Hepatocyte (in vitro differentiated cells): Measurements from ENCODE around the gene ZDHHC14. TPM values are rescaled to one million over a fixed set of nuclear protein-coding genes. Genes with fewer than 3 reads are reported as not detected.

Source experiments
- DNase-seq: peaks from one replicate; pipeline ENCODE4 v3.0.0-alpha.2; 2016; ENCODE audit warnings: low spot score
- H2AFZ ChIP-seq: fragments of 200-600 bp; sonication (generic); 2 replicates; pipeline ENCODE4 v1.6.0; 2016; ENCODE audit warnings: antibody characterized with exemption, mild to moderate bottlenecking
- H3K27ac ChIP-seq: fragments of 200-600 bp; sonication (generic); 2 replicates; pipeline ENCODE4 v1.5.1; 2016; ENCODE audit warnings: mild to moderate bottlenecking
- H3K27me3 ChIP-seq: fragments of 200-600 bp; sonication (generic); 2 replicates; pipeline ENCODE4 v1.6.1; 2016
- H3K36me3 ChIP-seq: fragments of 200-600 bp; sonication (generic); replicated peaks from 2 replicates; pipeline ENCODE4 v1.5.1; 2016; ENCODE audit warnings: low read depth; ENCODE audit not compliant: insufficient read depth
- H3K4me1 ChIP-seq: fragments of 200-600 bp; sonication (generic); 2 replicates; pipeline ENCODE4 v1.5.1; 2016; ENCODE audit warnings: mild to moderate bottlenecking, moderate library complexity; ENCODE audit not compliant: insufficient read depth
- H3K4me2 ChIP-seq: fragments of 200-600 bp; sonication (generic); 2 replicates; pipeline ENCODE4 v1.6.0; 2016
- H3K4me3 ChIP-seq: fragments of 200-600 bp; sonication (generic); 2 replicates; pipeline ENCODE4 v1.5.1; 2016; ENCODE audit warnings: mild to moderate bottlenecking
- H3K79me2 ChIP-seq: fragments of 200-600 bp; sonication (generic); 2 replicates; pipeline ENCODE4 v1.6.0; 2017; ENCODE audit warnings: mild to moderate bottlenecking
- H3K9me2 ChIP-seq: fragments of 200-600 bp; sonication (generic); replicated peaks from 2 replicates; pipeline ENCODE4 v1.6.0; 2017; ENCODE audit warnings: mild to moderate bottlenecking; ENCODE audit not compliant: insufficient read depth
- H3K9me3 ChIP-seq: fragments of 200-600 bp; sonication (generic); 2 replicates; pipeline ENCODE4 v1.5.1; 2016; ENCODE audit warnings: low read depth, mild to moderate bottlenecking
- H4K20me1 ChIP-seq: fragments of 200-600 bp; sonication (generic); 2 replicates; pipeline ENCODE4 v1.6.0; 2016; ENCODE audit warnings: mild to moderate bottlenecking; ENCODE audit not compliant: insufficient read depth, poor library complexity, severe bottlenecking
- CTCF ChIP-seq: fragments of 200-600 bp; sonication (generic); IDR thresholded peaks from 2 replicates; pipeline ENCODE4 v1.5.1; 2016; ENCODE audit warnings: antibody characterized with exemption, mild to moderate bottlenecking; ENCODE audit not compliant: poor library complexity
- EZH2 ChIP-seq: fragments of 200-600 bp; sonication (generic); IDR thresholded peaks from 2 replicates; pipeline ENCODE4 v1.6.1; 2016; ENCODE audit warnings: antibody characterized with exemption, mild to moderate bottlenecking, borderline replicate concordance
- EZH2phosphoT487 ChIP-seq: fragments of 200-600 bp; sonication (generic); IDR thresholded peaks from one replicate; pipeline ENCODE4 v1.6.1; 2018; ENCODE audit warnings: antibody characterized with exemption, mild to moderate bottlenecking, low read depth, moderate library complexity; ENCODE audit not compliant: unreplicated experiment, severe bottlenecking
- WGBS: methylation state at CpG from one replicate; pipeline ENCODE4 v1.1.6; 2016; ENCODE audit warnings: low lambda C conversion rate; ENCODE audit errors: missing lambda C conversion rate; 5-methylcytosine and 5-hydroxymethylcytosine counted together
- polyA plus RNA-seq: library from polyadenylated mRNA; unstranded; fragments of >200 nt; fragmentation: Nextera tagmentation; extraction: Ambion mirVana; gene quantifications from 2 replicates; pipeline ENCODE4 v1.2.1, GENCODE V29; 2016
- total RNA-seq: library from RNA; depleted of rRNA; stranded (reverse); fragments of >200 nt; gene quantifications from 2 replicates; pipeline ENCODE4 v1.2.3, GENCODE V29; 2014

The ZDHHC14 gene
- total and polyA plus RNA-seq, 2 experiments from 2014 or later, result 11.8 to 25.2 TPM

- H3K4me1 ChIP-seq, result peaks cover 8% of the 10 kb centered on the region
- no peaks in the 10 kb centered on the region for H4K20me1 ChIP-seq
- H3K27ac ChIP-seq, result no peak overlapping the region
- TF ChIP-seq CTCF, result no peak
- TF ChIP-seq EZH2phosphoT487, result no peak
- TF ChIP-seq EZH2, result no peak
- no peaks in the 10 kb centered on the region for H3K9me2 ChIP-seq
- no peak for DNase-seq
- no peak overlapping the region for H2AFZ ChIP-seq
- WGBS, result 94% methylated on average over 6 of the region's 6 CpGs
- no peak overlapping the region for H3K4me3 ChIP-seq
- no peaks in the 10 kb centered on the region for H3K9me3 ChIP-seq
- no peaks in the 10 kb centered on the region for H3K36me3 ChIP-seq
- H3K4me2 ChIP-seq, result no peak overlapping the region
- H3K79me2 ChIP-seq, result no peaks in the 10 kb centered on the region
- H3K27me3 ChIP-seq, result no peaks in the 10 kb centered on the region
Observed at GRCh38 chr6:157707576-157707975, 326.6 kb downstream of the ZDHHC14 start.

- Histone ChIP-seq H3K27ac (peak overlapping the region; percentile 91), H3K4me1 (peaks cover 8% of the 10 kb centered on the region), H3K4me3 (no peak overlapping the region), H3K4me2 (no peak overlapping the region), H3K27me3 (no peaks in the 10 kb centered on the region), H3K9me2 (no peaks in the 10 kb centered on the region), H3K36me3 (no peaks in the 10 kb centered on the region), H3K9me3 (no peaks in the 10 kb centered on the region), H2AFZ (no peak overlapping the region), H3K79me2 (no peaks in the 10 kb centered on the region), H4K20me1 (no peaks in the 10 kb centered on the region)
- DNase-seq, result no peak
- WGBS, result 48% methylated on average over 3 of the region's 3 CpGs
- no peak for TF ChIP-seq CTCF
- TF ChIP-seq EZH2, result no peak
- TF ChIP-seq EZH2phosphoT487, result no peak
Observed at GRCh38 chr6:157708239-157708638, 327.2 kb downstream of the ZDHHC14 start.

- H2AFZ ChIP-seq, result no peak overlapping the region
- no peaks in the 10 kb centered on the region for H3K27me3 ChIP-seq
- TF ChIP-seq EZH2phosphoT487 (no peak), EZH2 (no peak), CTCF (no peak)
- H3K36me3 ChIP-seq, result no peaks in the 10 kb centered on the region
- DNase-seq, result no peak
- no peaks in the 10 kb centered on the region for H3K9me3 ChIP-seq
- no peaks in the 10 kb centered on the region for H3K79me2 ChIP-seq
- H3K4me1 ChIP-seq, result peaks cover 8% of the 10 kb centered on the region
- no peak overlapping the region for H3K4me3 ChIP-seq
- no peak overlapping the region for H3K4me2 ChIP-seq
- no peaks in the 10 kb centered on the region for H3K9me2 ChIP-seq
- peak overlapping the region; percentile 91 for H3K27ac ChIP-seq
- H4K20me1 ChIP-seq, result no peaks in the 10 kb centered on the region
- 77% methylated on average over 7 of the region's 7 CpGs for WGBS
Observed at GRCh38 chr6:157708933-157709332, 327.9 kb downstream of the ZDHHC14 start.

GRCh38 chr6:157709555-157709954 lies 328.6 kb downstream of the ZDHHC14 start:
- Histone ChIP-seq H3K9me2 (no peaks in the 10 kb centered on the region), H3K79me2 (no peaks in the 10 kb centered on the region), H4K20me1 (no peaks in the 10 kb centered on the region), H3K27me3 (no peaks in the 10 kb centered on the region), H3K36me3 (no peaks in the 10 kb centered on the region), H3K4me3 (no peak overlapping the region), H2AFZ (no peak overlapping the region), H3K4me2 (no peak overlapping the region), H3K9me3 (no peaks in the 10 kb centered on the region), H3K4me1 (peaks cover 8% of the 10 kb centered on the region), H3K27ac (peak overlapping the region; percentile 91)
- no peak for TF ChIP-seq EZH2
- no peak for TF ChIP-seq EZH2phosphoT487
- TF ChIP-seq CTCF, result no peak
- WGBS, result 64% methylated on average over 7 of the region's 7 CpGs
- peak; percentile 47 for DNase-seq
